HEK293T (cell line): ENCODE results near the gene ING5.

Source experiments
- CTCF ChIA-PET: fragments of 350-600 bp; formaldehyde crosslinking; extraction: SDS; loops from one replicate; lab custom pipeline; 2021; ENCODE audit warnings: antibody characterized with exemption, inconsistent platforms; lab: Yijun Ruan, JAX
- POLR2A ChIA-PET: fragments of 350-600 bp; formaldehyde crosslinking; extraction: SDS; loops from one replicate; lab custom pipeline; 2020; ENCODE audit warnings: antibody characterized with exemption, inconsistent platforms; lab: Yijun Ruan, JAX
- DNase-seq: peaks from one replicate; pipeline ENCODE4 v3.0.0; 2012; ENCODE audit warnings: mixed read lengths; ENCODE audit errors: extremely low spot score
- ARNT ChIP-seq: fragments of 450-650 bp; IDR thresholded peaks from 2 replicates; pipeline ENCODE4 v1.6.1; 2017; ENCODE audit warnings: mild to moderate bottlenecking
- BHLHE40 ChIP-seq: fragments of 450-650 bp; IDR thresholded peaks from 2 replicates; pipeline ENCODE4 v1.6.1; 2016; ENCODE audit warnings: mild to moderate bottlenecking, moderate library complexity, borderline replicate concordance
- CTBP1 ChIP-seq: fragments of 450-650 bp; IDR thresholded peaks from 2 replicates; pipeline ENCODE4 v1.6.1; 2016; ENCODE audit warnings: borderline replicate concordance
- ELF4 ChIP-seq: fragments of 450-650 bp; IDR thresholded peaks from 2 replicates; pipeline ENCODE4 v1.6.1; 2017; ENCODE audit warnings: antibody characterized with exemption
- FOXA1 ChIP-seq: fragments of 450-650 bp; IDR thresholded peaks from 2 replicates; pipeline ENCODE4 v1.6.1; 2016; ENCODE audit warnings: mild to moderate bottlenecking
- FOXK2 ChIP-seq: fragments of 450-650 bp; IDR thresholded peaks from 2 replicates; pipeline ENCODE4 v1.6.1; 2016; ENCODE audit warnings: mild to moderate bottlenecking
- FOXM1 ChIP-seq: fragments of 450-650 bp; IDR thresholded peaks from 2 replicates; pipeline ENCODE4 v1.6.1; 2017; ENCODE audit warnings: mild to moderate bottlenecking, borderline replicate concordance
- HDGF ChIP-seq: fragments of 450-650 bp; IDR thresholded peaks from 2 replicates; pipeline ENCODE4 v1.6.1; 2017; ENCODE audit warnings: antibody characterized with exemption, borderline replicate concordance
- L3MBTL2 ChIP-seq: fragments of 450-650 bp; conservative IDR thresholded peaks from 2 replicates; pipeline ENCODE4 v1.6.1; 2016; ENCODE audit warnings: mild to moderate bottlenecking
- LEF1 ChIP-seq: fragments of 450-650 bp; IDR thresholded peaks from 2 replicates; pipeline ENCODE4 v1.6.1; 2017; ENCODE audit warnings: mild to moderate bottlenecking, borderline replicate concordance
- NFRKB ChIP-seq: fragments of 450-650 bp; IDR thresholded peaks from 2 replicates; pipeline ENCODE4 v1.6.1; 2016; ENCODE audit warnings: mild to moderate bottlenecking, moderate library complexity
- PKNOX1 ChIP-seq: fragments of 450-650 bp; IDR thresholded peaks from 2 replicates; pipeline ENCODE4 v1.6.1; 2016
- SP1 ChIP-seq: fragments of 450-650 bp; IDR thresholded peaks from 2 replicates; pipeline ENCODE4 v1.6.1; 2017
- SUZ12 ChIP-seq: fragments of 450-650 bp; IDR thresholded peaks from 2 replicates; pipeline ENCODE4 v1.6.1; 2016; ENCODE audit warnings: mild to moderate bottlenecking
- TARDBP ChIP-seq: fragments of 450-650 bp; IDR thresholded peaks from 2 replicates; pipeline ENCODE4 v1.6.1; 2016
- ZNF384 ChIP-seq: fragments of 450-650 bp; IDR thresholded peaks from 2 replicates; pipeline ENCODE4 v1.6.1; 2016

The ING5 gene

DNA sequence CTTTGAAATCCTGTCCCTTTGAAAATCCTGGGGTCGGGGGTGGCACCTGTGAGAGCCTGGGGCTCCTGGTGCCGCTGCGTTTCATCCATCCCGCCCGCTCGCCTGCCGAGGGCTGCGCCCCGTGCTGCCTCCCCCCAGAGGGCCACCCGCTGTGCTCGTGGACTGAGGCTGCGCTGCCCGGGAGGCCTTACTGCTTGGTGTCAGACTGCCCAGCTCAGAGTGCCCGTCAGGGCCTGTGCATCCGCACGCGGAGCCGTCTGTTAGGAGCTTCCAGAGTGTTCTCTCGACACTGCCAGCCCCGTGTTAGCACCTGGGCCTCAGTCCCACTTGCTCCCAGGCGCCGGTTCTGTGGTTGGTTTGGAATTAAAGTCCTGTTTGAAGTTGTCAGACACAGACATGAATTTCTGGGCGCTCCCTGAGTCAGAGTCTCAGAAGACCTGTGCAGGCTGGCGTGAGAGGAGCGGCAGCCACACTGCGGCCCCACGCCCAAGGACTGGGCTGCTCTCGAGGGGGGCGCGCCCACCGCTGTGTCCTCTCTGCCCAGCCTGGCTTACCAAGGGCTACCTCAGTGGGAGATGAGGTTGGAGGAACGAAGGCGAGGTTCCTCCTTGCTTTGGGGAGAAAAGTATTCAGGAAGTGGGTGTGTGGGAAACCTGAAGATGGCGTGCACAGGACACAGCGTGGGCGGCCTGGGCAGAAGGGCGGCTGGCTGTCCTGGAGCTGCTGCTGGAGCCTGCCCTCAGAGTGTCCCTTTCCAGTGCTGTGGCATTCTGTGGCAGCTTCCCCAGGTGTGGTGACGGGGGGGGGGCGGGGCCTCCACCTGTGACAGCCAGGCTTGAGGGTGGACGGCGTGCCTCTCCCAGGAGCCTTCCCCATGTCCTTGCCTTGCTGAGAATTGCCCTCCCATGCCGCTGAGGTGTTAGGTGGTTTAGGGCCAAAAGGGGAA is 29.3 kb upstream of the ING5 start:
- CTCF ChIA-PET, result no interaction called here
- no peak for TF ChIP-seq LEF1
- no peak for TF ChIP-seq FOXK2
- no peak for TF ChIP-seq NFRKB
- no peak for TF ChIP-seq FOXA1
- TF ChIP-seq PKNOX1, result no peak
- POLR2A ChIA-PET, result no interaction called here
- no peak for DNase-seq

DNA sequence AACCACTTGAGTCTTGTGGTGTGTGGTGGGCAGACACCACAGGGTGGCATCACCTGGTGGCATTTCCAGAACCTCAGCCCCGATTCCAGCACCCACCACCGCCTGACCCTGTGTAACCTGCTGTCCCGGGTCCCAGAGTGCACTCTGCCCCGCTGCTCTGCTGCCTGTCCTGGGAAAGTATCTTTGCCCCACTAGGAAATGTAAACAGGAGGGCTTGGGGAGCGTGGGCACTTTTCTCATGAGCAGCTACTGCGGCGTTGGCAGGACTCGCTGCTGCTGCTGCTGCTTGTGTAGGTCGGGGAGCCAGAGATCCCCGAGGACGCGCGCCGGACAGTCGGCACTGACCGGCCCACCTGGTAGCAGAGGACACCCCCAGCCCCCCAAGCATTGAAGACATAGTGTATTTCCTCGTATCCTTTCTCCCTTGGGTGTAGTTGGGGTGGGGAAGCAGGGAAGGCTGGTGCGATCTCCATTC is 28.6 kb upstream of the ING5 start:
- TF ChIP-seq HDGF (no peak), L3MBTL2 (no peak), ARNT (no peak), BHLHE40 (no peak), FOXM1 (no peak), SP1 (no peak), PKNOX1 (no peak)
- POLR2A ChIA-PET, result no interaction called here

DNA sequence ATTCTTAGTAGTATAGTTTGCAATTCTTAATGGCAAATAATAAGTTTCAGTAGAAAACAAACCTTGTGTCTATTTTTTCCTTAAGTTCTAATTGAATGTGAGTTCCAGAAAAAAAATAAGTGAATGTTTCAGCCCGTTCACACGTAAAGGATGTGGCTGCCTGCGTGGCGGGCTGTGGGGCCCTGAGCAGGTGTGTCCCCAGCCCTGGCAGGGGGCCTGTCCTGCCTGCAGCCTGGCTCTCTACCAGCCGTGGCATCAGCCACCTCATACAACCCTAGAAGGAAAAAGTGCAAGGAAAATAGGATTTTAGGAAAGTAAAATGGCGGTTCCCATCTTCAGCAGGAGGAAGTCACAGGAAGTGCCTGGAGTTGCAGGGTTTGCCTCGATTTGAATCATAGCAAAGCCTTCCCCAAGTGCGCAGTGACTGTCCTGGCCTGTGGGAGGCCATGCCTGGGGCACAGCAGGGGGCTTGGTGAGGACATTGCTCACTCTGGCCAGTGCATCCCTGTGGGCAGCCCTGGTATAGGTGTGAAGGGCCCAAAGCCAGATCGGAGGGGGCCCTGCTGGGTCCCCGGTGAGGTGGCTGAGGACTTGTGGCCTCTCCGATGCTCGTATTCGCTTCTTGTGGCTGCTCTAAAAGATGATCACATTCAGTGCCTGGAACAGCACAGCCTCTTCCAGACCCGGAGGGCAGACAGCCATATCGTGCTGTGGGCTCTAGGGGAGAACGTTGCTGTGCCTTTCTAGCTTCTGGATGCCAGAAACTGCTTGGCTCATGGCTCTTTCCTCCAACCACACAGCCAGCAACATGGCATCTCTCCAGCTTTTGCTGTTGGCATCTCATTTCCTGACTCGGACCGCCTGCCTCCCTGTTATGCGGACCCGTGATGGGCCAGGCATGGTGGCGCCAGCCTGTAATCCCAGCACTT is 27.8 kb upstream of the ING5 start:
- CTCF ChIA-PET, result no interaction called here
- peak; percentile 29 for DNase-seq
- TF ChIP-seq HDGF (no peak), LEF1 (no peak), FOXM1 (no peak), TARDBP (no peak), ARNT (no peak), FOXA1 (no peak)
- POLR2A ChIA-PET, result interaction anchor here (3.4 kb wide), 1 partner anchor 12 kb away, joined by 16 read pairs; the partner anchor contains the start of gene DTYMK

More for the DNA sequence above, 28.6 kb upstream of the ING5 start:
- CTCF ChIA-PET, result no interaction called here
- DNase-seq, result no peak

DNA sequence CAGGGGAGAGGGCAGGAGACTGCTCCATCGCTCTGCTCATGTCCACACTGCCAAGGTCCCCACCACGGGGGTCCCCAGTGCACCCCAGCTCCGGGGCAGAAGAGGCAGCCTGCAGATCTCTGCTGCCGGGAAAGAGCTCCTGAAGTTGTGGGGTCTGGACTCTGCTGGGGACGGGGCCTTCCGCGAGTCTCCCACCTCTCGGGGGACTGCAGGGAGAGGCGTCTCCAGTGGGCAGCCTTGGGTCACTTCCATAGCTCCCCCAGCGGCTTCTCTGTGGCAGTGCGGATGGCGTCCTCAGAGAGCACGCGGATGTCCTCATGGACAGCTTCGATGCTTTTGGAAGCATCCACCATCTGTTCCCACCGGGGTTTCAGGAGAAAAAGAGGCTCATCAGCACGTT is 26.0 kb upstream of the ING5 start:
- ChIA-PET POLR2A (interaction anchor here (1.7 to 3.4 kb wide), 2 partner anchors 10 to 26 kb away, joined by 4 to 16 read pairs; partner anchors contain the start of genes DTYMK and ING5), CTCF (interaction anchor here (1.3 kb wide), 1 partner anchor 11 kb away, joined by 4 read pairs; the partner anchor contains the start of gene DTYMK)
- no peak for TF ChIP-seq PKNOX1
- TF ChIP-seq ZNF384, result no peak
- no peak for TF ChIP-seq FOXA1
- TF ChIP-seq LEF1, result no peak
- TF ChIP-seq ARNT, result no peak
- no peak for TF ChIP-seq SP1
- TF ChIP-seq FOXM1, result no peak
- no peak for TF ChIP-seq BHLHE40
- no peak for TF ChIP-seq L3MBTL2
- TF ChIP-seq TARDBP, result no peak
- no peak for TF ChIP-seq ELF4
- TF ChIP-seq HDGF, result no peak
- no peak for TF ChIP-seq NFRKB
- no peak for TF ChIP-seq SUZ12
- no peak for TF ChIP-seq FOXK2
- TF ChIP-seq CTBP1, result no peak
- no peak for DNase-seq

GRCh38 chr2:241676665-241677064 is 25.2 kb upstream of the ING5 start:
- CTCF ChIA-PET, result interaction anchor here (1.3 kb wide), 1 partner anchor 10 kb away, joined by 4 read pairs; the partner anchor contains the start of gene DTYMK
- TF ChIP-seq SUZ12, result no peak
- TF ChIP-seq ELF4, result no peak
- TF ChIP-seq FOXM1, result no peak
- no peak for TF ChIP-seq NFRKB
- TF ChIP-seq FOXA1, result no peak
- TF ChIP-seq LEF1, result no peak
- no peak for TF ChIP-seq CTBP1
- no peak for TF ChIP-seq PKNOX1
- TF ChIP-seq L3MBTL2, result no peak
- no peak for TF ChIP-seq ARNT
- TF ChIP-seq BHLHE40, result no peak
- TF ChIP-seq SP1, result no peak
- no peak for TF ChIP-seq ZNF384
- POLR2A ChIA-PET, result interaction anchor here (1.7 to 3.4 kb wide), 2 partner anchors 10 to 25 kb away, joined by 4 to 16 read pairs; partner anchors contain the start of genes DTYMK and ING5

More at GRCh38 chr2:241676665-241677064, 25.2 kb upstream of the ING5 start:
- DNase-seq, result no peak
